GM19238 (cell line): Measurements from ENCODE around the gene BANP.
"Not testable (repeated sequence)": the region's sequence is repeated elsewhere in the genome, so short reads cannot be mapped to it uniquely, and the experiment has no call there.

Experiments
- DNase-seq: peaks from one replicate; pipeline ENCODE4 v3.0.0; 2011; ENCODE audit warnings: low spot score; ENCODE audit not compliant: insufficient read length

BANP gene

GRCh38 chr16:88014954-88015805 is 63.9 kb downstream of the BANP start:
- DNase-seq: no peak

- no peak for DNase-seq
Measured at GRCh38 chr16:88015806-88016140, 64.5 kb downstream of the BANP start.

- not testable (repeated sequence) for DNase-seq
Measured at GRCh38 chr16:88016386-88016785, 65.2 kb downstream of the BANP start.

GRCh38 chr16:88016964-88017363 is 65.7 kb downstream of the BANP start:
- DNase-seq: no peak

GRCh38 chr16:88017587-88018101 is 66.4 kb downstream of the BANP start:
- DNase-seq: no peak

GRCh38 chr16:88018382-88018781 is 67.1 kb downstream of the BANP start:
- not testable (repeated sequence) for DNase-seq

- not testable (repeated sequence) for DNase-seq
Measured at GRCh38 chr16:88019041-88019820, 68.0 kb downstream of the BANP start.

- no peak for DNase-seq
Measured at GRCh38 chr16:88019821-88020515, 68.7 kb downstream of the BANP start.

GRCh38 chr16:88020516-88020885 is 69.3 kb downstream of the BANP start:
- no peak for DNase-seq

- DNase-seq: not testable (repeated sequence)
Measured at GRCh38 chr16:88021041-88021970, 70.1 kb downstream of the BANP start.

GRCh38 chr16:88022076-88023042 is 71.1 kb downstream of the BANP start:
- no peak for DNase-seq

GRCh38 chr16:88023366-88023765 is 72.1 kb downstream of the BANP start:
- no peak for DNase-seq

- DNase-seq: no peak
Measured at GRCh38 chr16:88023786-88024185, 72.6 kb downstream of the BANP start.

- not testable (repeated sequence) for DNase-seq
Measured at GRCh38 chr16:88024491-88025085, 73.4 kb downstream of the BANP start.

GRCh38 chr16:88025086-88025492 is 73.9 kb downstream of the BANP start:
- DNase-seq: not testable (repeated sequence)

GRCh38 chr16:88025828-88026555 is 74.8 kb downstream of the BANP start:
- not testable (repeated sequence) for DNase-seq

- no peak for DNase-seq
Measured at GRCh38 chr16:88026964-88027938, 76.0 kb downstream of the BANP start.
